Measurements from ENCODE around the gene SLC2A11.

DNA sequence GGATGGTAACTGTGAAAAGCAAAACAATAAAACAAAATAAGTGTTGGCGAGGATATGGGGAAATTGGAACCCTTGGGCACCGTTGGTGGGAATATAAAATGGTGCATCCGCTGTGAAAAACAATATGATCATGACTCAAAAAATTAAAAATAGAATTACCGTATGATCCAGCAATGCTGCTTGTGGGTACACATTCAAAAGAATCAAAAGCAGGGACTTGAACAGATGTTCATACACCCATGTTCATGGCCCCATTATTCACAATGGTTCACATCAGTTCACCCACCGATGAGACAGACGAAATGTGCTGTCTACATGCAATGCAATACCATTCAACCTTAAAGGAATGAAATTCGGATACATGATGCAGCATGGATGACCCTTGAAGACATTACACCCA lies 17.6 kb upstream of the SLC2A11 start:
- TF ChIP-seq POLR2AphosphoS5 (IDR thresholded peaks at IDR 0.05) (no peak), MXI1 (conservative IDR thresholded peaks at IDR 0.05; ENCODE audit: poor library complexity, severe bottlenecking) (no peak), TAF1 (IDR thresholded peaks at IDR 0.05; ENCODE audit: low read depth) (no peak)
- TF ChIP-seq, protein P1, sequence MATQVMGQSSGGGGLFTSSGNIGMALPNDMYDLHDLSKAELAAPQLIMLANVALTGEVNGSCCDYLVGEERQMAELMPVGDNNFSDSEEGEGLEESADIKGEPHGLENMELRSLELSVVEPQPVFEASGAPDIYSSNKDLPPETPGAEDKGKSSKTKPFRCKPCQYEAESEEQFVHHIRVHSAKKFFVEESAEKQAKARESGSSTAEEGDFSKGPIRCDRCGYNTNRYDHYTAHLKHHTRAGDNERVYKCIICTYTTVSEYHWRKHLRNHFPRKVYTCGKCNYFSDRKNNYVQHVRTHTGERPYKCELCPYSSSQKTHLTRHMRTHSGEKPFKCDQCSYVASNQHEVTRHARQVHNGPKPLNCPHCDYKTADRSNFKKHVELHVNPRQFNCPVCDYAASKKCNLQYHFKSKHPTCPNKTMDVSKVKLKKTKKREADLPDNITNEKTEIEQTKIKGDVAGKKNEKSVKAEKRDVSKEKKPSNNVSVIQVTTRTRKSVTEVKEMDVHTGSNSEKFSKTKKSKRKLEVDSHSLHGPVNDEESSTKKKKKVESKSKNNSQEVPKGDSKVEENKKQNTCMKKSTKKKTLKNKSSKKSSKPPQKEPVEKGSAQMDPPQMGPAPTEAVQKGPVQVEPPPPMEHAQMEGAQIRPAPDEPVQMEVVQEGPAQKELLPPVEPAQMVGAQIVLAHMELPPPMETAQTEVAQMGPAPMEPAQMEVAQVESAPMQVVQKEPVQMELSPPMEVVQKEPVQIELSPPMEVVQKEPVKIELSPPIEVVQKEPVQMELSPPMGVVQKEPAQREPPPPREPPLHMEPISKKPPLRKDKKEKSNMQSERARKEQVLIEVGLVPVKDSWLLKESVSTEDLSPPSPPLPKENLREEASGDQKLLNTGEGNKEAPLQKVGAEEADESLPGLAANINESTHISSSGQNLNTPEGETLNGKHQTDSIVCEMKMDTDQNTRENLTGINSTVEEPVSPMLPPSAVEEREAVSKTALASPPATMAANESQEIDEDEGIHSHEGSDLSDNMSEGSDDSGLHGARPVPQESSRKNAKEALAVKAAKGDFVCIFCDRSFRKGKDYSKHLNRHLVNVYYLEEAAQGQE (IDR thresholded peaks at IDR 0.05; ENCODE audit: borderline replicate concordance) = no peak
- TF ChIP-seq, protein P2, sequence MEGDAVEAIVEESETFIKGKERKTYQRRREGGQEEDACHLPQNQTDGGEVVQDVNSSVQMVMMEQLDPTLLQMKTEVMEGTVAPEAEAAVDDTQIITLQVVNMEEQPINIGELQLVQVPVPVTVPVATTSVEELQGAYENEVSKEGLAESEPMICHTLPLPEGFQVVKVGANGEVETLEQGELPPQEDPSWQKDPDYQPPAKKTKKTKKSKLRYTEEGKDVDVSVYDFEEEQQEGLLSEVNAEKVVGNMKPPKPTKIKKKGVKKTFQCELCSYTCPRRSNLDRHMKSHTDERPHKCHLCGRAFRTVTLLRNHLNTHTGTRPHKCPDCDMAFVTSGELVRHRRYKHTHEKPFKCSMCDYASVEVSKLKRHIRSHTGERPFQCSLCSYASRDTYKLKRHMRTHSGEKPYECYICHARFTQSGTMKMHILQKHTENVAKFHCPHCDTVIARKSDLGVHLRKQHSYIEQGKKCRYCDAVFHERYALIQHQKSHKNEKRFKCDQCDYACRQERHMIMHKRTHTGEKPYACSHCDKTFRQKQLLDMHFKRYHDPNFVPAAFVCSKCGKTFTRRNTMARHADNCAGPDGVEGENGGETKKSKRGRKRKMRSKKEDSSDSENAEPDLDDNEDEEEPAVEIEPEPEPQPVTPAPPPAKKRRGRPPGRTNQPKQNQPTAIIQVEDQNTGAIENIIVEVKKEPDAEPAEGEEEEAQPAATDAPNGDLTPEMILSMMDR (IDR thresholded peaks at IDR 0.05; ENCODE audit: poor library complexity, severe bottlenecking) = no peak
